Testis (tissue), 2 donors: ENCODE data around the gene RTP3.

Experiments used
- CTCF ChIP-seq, 3 experiments: fragments of 450-650 bp in 2 of 3; fragments of 200-600 bp in 1 of 3; sonication (generic) in 1 of 3; IDR thresholded peaks; one replicate each; pipeline ENCODE4 v1.5.1; 2016 to 2019; ENCODE audit warnings: antibody characterized with exemption in 3 of 3, mild to moderate bottlenecking in 2 of 3, moderate library complexity in 1 of 3
- POLR2A ChIP-seq: fragments of 450-650 bp; IDR thresholded peaks from one replicate; pipeline ENCODE4 v1.6.1; 2017; ENCODE audit warnings: antibody characterized with exemption, mild to moderate bottlenecking, moderate library complexity

GRCh38 chr3:46460051-46460450, 37.7 kb upstream of the RTP3 start:
- TF ChIP-seq CTCF (IDR thresholded peaks at IDR 0.05): no peak
- no peak for TF ChIP-seq POLR2A
